Right lobe of liver (tissue), 4 donors: ENCODE measurements around the gene DUS4L.

Experiments used
- POLR2A ChIP-seq: fragments of 450-650 bp; IDR thresholded peaks from one replicate; pipeline ENCODE4 v1.6.1; 2017; ENCODE audit warnings: antibody characterized with exemption, mild to moderate bottlenecking
- TF ChIP-seq, protein P1 (sequence below), 4 donors: fragments of 200-600 bp in 3 of 4; fragments of 450-650 bp in 1 of 4; IDR thresholded peaks; one replicate each; pipeline versions ENCODE4 v1.5.1 to v1.8.0; 2016 to 2022; ENCODE audit warnings: antibody characterized with exemption in 4 of 4, mild to moderate bottlenecking in 2 of 4
- donor health status: DM: no; HTN: no; CAD: no.
- donor health status: DM: no; HTN: no; CAD: no.
- donor health status: DM: no; HTN: yes; CAD: no.

DNA sequence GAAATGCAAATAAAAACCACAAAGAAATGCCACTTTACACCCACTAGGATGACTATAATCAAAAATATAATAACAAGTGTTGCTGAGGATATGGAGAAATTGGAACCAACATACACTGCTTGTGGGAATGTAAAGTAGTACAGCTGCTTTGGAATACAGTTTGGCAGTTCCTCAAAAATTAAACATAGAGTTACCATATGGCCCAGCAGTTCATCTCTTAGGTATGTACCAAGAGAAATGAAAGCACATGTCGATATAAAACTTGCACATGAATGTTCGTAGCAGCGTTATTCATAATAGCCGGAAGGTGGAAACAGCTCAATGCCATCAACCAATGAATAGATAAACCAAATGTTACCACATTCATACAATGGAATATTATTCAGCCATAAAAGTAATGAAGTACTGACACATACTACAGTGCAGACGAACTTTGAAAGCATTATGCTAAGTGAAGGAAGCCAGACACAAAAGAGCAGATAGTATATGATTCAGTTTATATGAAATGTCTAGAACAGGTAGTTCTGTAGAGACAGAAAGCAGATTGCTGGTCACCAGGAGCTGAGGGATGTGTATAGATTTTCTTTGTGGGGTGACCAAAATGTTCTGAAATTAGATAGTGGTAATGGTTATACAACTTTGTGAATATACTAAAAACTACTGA, 28.7 kb downstream of the DUS4L start:
- TF ChIP-seq, protein P1, sequence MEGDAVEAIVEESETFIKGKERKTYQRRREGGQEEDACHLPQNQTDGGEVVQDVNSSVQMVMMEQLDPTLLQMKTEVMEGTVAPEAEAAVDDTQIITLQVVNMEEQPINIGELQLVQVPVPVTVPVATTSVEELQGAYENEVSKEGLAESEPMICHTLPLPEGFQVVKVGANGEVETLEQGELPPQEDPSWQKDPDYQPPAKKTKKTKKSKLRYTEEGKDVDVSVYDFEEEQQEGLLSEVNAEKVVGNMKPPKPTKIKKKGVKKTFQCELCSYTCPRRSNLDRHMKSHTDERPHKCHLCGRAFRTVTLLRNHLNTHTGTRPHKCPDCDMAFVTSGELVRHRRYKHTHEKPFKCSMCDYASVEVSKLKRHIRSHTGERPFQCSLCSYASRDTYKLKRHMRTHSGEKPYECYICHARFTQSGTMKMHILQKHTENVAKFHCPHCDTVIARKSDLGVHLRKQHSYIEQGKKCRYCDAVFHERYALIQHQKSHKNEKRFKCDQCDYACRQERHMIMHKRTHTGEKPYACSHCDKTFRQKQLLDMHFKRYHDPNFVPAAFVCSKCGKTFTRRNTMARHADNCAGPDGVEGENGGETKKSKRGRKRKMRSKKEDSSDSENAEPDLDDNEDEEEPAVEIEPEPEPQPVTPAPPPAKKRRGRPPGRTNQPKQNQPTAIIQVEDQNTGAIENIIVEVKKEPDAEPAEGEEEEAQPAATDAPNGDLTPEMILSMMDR (IDR thresholded peaks at IDR 0.05) = no peak
- no peak for TF ChIP-seq POLR2A
